ENCODE measurements around the gene KCNQ1. TPM values are rescaled to one million over a fixed set of nuclear protein-coding genes. Genes with fewer than 3 reads are reported as not detected.

The KCNQ1 gene
- total RNA-seq, 1 donor from 2014 or later, result 10.7 TPM

DNA sequence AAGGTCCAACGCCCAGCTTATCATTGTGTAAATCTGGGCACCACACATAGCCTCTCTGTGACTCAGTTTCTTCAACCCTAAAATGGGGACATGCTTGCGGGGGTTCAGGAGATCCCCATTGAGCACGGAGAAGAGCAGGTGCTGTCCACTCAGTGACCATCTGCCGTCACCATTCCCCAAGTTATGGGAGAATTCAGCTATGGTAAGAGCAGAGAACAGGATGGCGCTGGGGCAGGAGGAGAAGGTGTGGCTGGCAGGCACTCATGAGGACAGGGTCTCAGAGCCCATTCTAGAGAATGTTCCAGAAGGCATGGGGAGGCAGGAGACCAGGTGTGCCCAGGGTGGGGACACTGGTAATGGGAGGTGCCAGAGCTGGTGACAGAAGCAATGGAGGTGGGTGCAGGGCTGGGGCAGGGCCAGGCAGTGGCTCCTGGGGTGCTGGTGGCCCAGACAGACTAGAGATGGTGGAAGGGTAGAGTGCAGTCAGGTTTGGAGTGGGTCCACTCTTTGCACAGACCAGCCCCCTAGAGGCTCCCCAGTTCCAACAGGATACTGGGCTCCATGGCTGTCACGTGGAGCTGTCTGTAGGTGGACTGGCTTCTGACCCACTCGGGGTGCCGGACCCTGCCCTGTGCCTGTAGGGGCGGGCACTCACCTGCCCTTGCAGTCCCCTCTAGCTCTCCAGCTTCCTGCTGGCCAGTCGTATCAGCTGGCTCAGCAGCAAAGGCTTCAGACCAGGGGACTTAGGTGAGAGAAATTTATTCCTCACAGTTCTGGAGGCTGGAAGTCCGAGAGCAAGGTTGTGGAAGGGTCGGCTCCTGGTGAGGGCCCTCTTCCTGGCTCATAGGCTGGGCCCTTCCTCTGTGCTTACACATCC lies 356.1 kb downstream of the KCNQ1 start:
- peak; percentile 83 for DNase-seq (ENCODE audit: low spot score)

DNA sequence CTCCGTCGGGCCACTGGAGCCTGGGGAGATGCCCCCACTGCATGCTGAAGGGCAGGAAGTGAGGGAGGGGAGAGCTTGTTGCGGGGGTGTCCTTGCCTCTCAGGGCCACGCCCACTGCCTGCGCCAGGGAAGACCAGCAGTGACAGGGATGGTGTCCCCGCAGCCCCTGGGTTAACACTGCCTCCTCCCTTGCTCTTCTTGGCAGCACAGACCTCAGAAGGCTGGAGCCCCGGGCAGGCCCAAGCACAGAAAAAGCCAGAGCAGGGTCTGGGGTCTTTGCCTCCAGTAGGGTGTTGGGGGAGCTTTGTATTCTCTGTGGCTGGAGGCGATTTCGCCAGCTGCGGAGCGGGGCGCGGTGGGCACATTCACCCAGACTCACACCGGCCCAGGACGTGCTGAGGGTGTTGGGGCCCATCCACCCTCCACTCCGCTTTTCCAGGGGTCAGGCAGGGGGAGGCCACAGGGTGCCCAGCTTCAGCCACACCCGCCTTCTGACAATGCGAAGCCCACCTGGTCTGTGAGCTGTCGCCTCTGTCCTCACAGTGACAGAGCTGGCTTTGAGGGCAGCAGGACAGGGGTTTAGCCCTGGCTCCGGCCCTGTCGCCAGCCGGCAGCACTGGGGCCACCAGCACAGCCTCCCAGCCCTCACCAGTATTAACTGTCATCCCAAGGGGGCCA lies 357.0 kb downstream of the KCNQ1 start:
- peak; percentile 75 for DNase-seq (ENCODE audit: low spot score)

- DNase-seq (ENCODE audit: low spot score), result peak; percentile 83
These were observed 357.8 kb downstream of the KCNQ1 start for GRCh38 chr11:2802389-2803185.

GRCh38 chr11:2803186-2804091 lies 358.6 kb downstream of the KCNQ1 start:
- DNase-seq (ENCODE audit: low spot score), result peak; percentile 82

DNA sequence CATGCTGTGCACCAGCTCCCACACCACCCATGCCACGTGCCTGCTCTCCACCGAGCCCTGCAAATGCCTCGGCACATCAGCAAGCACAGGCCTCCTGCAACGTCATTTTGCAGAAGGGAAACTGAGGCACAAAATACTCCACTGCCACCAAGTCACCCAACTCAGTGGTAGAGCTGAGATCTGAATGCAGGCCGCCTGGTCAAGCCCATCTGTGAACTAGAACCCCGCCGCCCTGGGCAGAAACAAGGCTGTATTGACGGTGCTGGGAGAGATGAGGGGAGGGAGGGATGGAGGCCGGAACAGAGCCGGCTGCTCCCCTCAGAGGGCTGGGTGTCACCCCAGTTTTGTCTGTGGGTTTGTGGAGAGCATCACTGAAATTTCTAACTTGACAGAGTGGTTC lies 359.4 kb downstream of the KCNQ1 start:
- DNase-seq (ENCODE audit: low spot score), result peak; percentile 43

GRCh38 chr11:2804701-2805387 lies 360.0 kb downstream of the KCNQ1 start:
- peak; percentile 86 for DNase-seq (ENCODE audit: low spot score)

DNA sequence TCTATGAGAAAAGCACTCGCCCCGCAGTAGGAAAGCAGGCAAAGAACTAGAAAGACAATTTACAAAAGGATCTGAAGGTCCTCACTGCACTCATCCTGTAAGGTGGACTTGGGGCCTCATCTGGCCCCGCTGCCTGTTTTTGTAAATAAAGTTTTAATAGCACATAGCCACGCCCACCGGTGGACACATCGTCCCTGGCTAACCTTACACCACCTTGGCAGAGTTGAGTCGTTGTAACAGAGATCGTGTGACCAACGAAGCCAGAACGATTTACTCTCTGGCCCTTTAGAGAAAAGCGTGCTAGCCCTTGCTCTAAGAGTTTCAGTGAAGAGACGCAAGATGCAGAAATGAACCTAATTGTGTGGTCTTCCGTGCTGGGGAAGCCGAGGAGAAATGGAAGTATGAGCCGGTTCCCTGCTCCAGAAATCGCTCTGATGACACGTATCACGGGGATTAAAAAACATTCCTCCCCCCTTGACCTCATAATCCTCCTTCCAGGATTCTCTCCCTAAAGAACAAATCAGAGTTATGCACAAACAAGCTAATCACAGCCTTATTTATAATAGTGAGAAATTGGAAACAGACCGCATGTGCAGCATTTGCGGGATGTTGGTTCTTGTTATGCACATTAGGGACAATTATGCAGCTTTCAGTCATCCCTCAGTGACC lies 360.7 kb downstream of the KCNQ1 start:
- no peak for DNase-seq (ENCODE audit: low spot score)

DNA sequence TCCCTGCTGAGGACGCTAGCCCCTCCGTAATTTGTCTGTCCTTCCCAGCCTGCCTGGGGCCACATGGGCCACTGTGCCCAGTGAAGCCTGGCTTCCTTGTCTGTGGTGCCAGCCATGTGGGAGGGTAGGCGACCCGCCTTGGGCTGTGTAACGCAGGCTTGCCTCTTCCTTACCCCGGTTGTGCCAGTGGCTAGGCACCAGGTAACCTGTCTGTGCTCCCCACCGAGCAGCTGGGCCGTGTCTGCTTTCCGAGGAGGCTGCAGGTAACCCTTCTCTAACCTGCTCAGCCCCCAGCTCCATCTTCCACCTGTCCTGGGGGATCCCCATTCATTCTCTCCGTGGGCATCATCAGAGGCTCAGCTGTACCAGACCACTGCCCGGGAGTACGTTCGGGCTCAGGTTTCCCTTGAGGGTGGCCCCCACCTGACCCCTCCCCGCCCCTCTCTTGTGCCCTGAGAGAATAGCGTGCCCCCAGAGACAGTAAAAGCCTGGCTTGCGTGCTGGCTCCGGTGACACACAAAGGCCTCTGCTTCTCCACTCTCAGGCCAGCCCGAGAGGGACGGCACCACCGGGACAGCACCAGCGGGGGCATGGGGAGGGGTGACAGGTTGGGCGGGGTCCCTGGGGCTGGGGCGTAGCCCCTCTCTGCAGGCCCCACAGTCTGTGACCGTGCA lies 361.7 kb downstream of the KCNQ1 start:
- DNase-seq (ENCODE audit: low spot score), result peak; percentile 81

- peak; percentile 91 for DNase-seq (ENCODE audit: low spot score)
These were observed 362.3 kb downstream of the KCNQ1 start for GRCh38 chr11:2807025-2807681.

GRCh38 chr11:2807801-2808241 lies 363.0 kb downstream of the KCNQ1 start:
- peak; percentile 89 for DNase-seq (ENCODE audit: low spot score)

DNA sequence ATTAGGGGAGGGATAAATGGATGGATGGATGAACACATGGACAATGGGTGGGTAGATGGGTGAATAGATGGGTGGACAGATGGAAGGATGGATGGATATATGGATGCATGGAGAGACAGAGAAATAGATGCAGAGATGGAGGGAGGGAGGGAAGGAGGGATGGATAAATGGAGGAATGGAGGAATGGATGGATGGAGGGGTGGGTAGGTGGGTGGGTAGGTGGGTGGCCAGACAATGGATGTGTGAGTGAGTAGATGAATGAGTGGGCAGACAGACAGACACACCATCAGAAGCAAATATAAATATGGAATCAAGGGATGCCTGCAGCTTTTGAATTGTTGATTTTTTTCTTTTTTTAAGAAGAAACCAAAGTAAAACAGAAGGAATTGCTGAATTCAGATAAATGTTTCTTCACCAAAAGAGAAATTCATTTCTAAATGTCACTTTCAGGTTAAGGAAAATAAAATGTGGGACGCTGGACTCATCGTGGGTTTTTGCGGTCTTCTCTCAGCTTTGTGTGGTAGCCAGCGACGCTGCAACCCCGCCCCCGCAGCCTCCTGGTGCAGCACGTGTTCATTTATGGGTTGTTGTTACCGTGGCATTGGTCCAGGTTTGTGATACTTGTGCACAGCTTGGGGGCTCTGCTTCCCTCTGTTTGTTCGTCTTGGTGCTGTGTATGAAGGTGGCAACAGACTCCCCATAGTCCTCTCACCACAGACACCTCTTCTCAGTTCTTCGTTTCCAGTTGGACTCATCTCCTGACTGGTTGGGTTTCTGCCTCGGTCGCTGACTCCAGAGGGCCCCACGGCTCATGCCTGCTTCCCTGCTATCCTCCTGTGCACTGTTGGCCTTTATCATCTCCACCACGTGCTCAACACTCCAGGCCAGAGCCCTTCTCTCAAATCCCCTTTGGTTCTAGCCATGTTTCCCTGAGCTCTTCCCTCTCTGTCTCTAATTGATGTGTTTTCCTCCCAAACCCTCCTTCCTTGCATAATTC lies 364.3 kb downstream of the KCNQ1 start:
- peak; percentile 78 for DNase-seq (ENCODE audit: low spot score)

DNA sequence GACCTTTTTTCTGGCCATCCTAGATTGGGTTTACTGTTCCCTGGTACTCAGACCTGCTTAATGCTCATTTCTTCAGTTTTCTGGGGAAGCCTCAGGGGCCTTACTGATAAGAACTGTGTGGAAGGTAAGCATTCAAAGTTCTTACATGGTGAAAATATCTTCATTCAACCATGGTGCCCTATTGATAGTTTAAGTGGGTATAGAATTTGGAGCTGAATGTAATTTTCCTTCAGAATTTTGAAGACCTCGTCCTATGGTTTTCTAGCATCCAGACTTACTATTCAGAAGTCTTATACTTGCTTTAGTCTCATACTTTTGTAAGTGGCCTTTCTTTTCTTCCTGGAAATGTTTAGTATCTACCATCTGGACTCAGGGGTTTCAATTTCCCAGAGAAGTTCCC lies 365.0 kb downstream of the KCNQ1 start:
- DNase-seq (ENCODE audit: low spot score), result no peak

GRCh38 chr11:2810411-2811205 lies 365.8 kb downstream of the KCNQ1 start:
- DNase-seq (ENCODE audit: low spot score), result no peak

DNA sequence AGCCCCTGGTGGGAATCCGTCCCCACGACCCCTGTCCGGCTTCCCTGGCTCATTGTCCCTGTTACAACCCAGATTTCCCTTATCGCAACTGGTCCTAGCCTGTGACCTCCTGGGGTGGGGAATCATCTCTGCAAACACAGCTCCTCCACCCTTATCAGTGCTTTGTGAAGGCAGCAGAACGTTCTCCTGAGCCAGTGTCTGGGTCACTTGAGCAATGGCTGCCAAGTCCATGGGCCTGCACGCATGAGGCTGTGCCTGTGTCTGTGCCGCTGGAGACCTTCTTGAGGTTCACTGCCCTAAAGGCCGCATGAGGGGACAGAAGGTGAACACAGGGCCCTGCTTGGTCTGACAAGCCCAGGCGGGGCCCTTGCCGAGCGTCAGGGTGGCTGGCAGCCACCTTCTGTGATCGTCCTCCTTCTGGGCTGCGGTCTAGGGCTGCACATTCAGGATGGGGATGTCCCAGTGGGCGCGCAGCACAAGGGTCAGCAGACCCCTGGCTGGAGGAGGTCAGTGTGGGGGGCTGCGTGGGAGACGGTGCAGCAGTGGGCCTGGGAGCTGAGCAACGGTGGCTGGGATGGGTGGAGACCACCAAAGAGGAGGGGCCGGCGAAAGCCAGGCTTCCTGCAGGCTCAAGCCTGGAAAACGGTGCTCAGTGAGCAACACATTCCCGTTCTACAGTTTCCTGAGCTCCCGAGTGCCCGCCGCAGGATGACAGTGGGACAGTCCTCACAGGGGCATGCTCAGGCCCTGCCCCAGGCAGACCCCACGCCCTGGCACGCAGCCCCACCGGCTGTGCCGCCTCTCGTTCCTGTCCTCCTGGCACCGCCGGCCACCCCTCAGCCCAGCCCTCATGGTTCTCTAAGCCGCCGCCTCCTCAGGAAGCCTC lies 366.6 kb downstream of the KCNQ1 start:
- DNase-seq (ENCODE audit: low spot score), result no peak

- DNase-seq (ENCODE audit: low spot score), result no peak
These were observed 367.7 kb downstream of the KCNQ1 start for GRCh38 chr11:2812371-2812991.
